ENCODE data around the gene ULK3. TPM values are rescaled to one million over a fixed set of nuclear protein-coding genes. Genes with fewer than 3 reads are reported as not detected.

The ULK3 gene
- total and polyA plus RNA-seq, 10 of the 15 experiments (the other 5 are each of a cell fraction or from before 2014, with no cell fraction given): 0.64 to 38.8 (median 27.1) TPM

- TF ChIP-seq ATF7 (IDR thresholded peaks at IDR 0.05; ENCODE audit: low read depth) (no peak), FOS (IDR thresholded peaks at IDR 0.05; ENCODE audit: borderline replicate concordance, extremely low read depth, insufficient read length) (no peak), CBX3 (IDR thresholded peaks at IDR 0.05; ENCODE audit: borderline replicate concordance, low read depth) (no peak), PKNOX1 (IDR thresholded peaks at IDR 0.05) (no peak), HDAC6 (IDR thresholded peaks at IDR 0.05; ENCODE audit: unreplicated experiment) (no peak), CEBPZ (IDR thresholded peaks at IDR 0.05; ENCODE audit: low read depth, low read length) (no peak), STAT3 (IDR thresholded peaks at IDR 0.05; ENCODE audit: low read depth, low read length) (no peak), PBX3 (IDR thresholded peaks at IDR 0.05; ENCODE audit: insufficient replicate concordance, low read depth, low read length) (no peak), BCL3 (IDR thresholded peaks at IDR 0.05; ENCODE audit: borderline replicate concordance, insufficient read depth, low read depth, low read length, poor library complexity, severe bottlenecking) (no peak), FOXM1 (IDR thresholded peaks at IDR 0.05; ENCODE audit: low read depth, low read length) (no peak)
- ChIA-PET RAD21 (ENCODE audit: unreplicated experiment) (interaction anchor here (0.8 to 2.8 kb wide), 4 partner anchors 15 to 93 kb away, joined by 3 to 10 read pairs (median 4); no protein-coding TSS in a partner anchor), POLR2A (no interaction called here), SMC1A (ENCODE audit: uncharacterized antibody, unreplicated experiment) (interaction anchor here (1.0 kb wide), 1 partner anchor 17 kb away, joined by 4 read pairs; no protein-coding TSS in a partner anchor), CTCF (interaction anchor here (0.7 to 3.7 kb wide), 10 partner anchors 9 to 141 kb away, joined by 3 to 21 read pairs (median 4); partner anchors contain the start of gene FAM219B)
- Histone ChIP-seq H3K4me2 (ENCODE audit: control insufficient read depth, insufficient read depth) (no peak overlapping the region), H3K9ac (ENCODE audit: control insufficient read depth, insufficient read depth, low read length) (no peak overlapping the region), H3K9me3 (replicated peaks; ENCODE audit: control insufficient read depth, insufficient read depth, low read length) (no peaks in the 10 kb centered on the region), H2AFZ (ENCODE audit: control insufficient read depth, low read depth, low read length) (no peak overlapping the region), H3K4me3 (no peak overlapping the region), H3K36me3 (ENCODE audit: control insufficient read depth in 2 of 2, insufficient read depth in 2 of 2, low read length in 1 of 2) (peaks cover 2 to 8% of the 10 kb centered on the region in 2 experiments; a peak in 3 of 4 replicates), H3K79me2 (ENCODE audit: control insufficient read depth, insufficient read depth, low read length) (no peaks in the 10 kb centered on the region), H3K27ac (ENCODE audit: control insufficient read depth, insufficient read depth) (no peak overlapping the region), H4K20me1 (ENCODE audit: control insufficient read depth, insufficient read depth) (no peaks in the 10 kb centered on the region), H3K4me1 (ENCODE audit: control insufficient read depth, insufficient read depth, low read length) (no peaks in the 10 kb centered on the region), H3K27me3 (replicated peaks in 1 of 2; ENCODE audit: control insufficient read depth in 2 of 2, insufficient read depth in 2 of 2, low read length in 1 of 2) (no peaks in the 10 kb centered on the region)
- BruUV-seq (replicated peaks): no TSS peak
- in situ Hi-C loops (cut with MboI) (no loop called here), intact Hi-C loops (cut with micrococcal nuclease; ENCODE audit: unreplicated experiment) (no loop called here)
- 43% methylated on average over 4 of the region's 4 CpGs for WGBS (ENCODE audit: insufficient coverage, insufficient replicate concordance, low lambda C conversion rate, missing lambda C conversion rate)
- ATAC-seq (no peak), FAIRE-seq (no peak), DNase-seq (ENCODE audit: low read depth, low spot score) (no peak)
Observed at GRCh38 chr15:74808840-74809229, 34.1 kb downstream of the ULK3 start.

Measured in GM12878 (cell line).